Right forelimb (tissue), 1 donor: ENCODE measurements around the gene ZNF335.

Experiments
- DNase-seq: peaks from one replicate; pipeline ENCODE4 v3.0.0-alpha.2; 2018

ZNF335 gene

GRCh38 chr20:45950330-45950646 is 21.7 kb downstream of the ZNF335 start:
- DNase-seq = no peak

- no peak for DNase-seq
Observed at GRCh38 chr20:45949542-45950329, 22.3 kb downstream of the ZNF335 start.

- no peak for DNase-seq
Observed at GRCh38 chr20:45948742-45949541, 23.1 kb downstream of the ZNF335 start.

- DNase-seq = no peak
Observed at GRCh38 chr20:45948261-45948733, 23.7 kb downstream of the ZNF335 start.

- no peak for DNase-seq
Observed at GRCh38 chr20:45947110-45947866, 24.7 kb downstream of the ZNF335 start.

- DNase-seq = no peak
Observed at GRCh38 chr20:45946149-45946970, 25.6 kb downstream of the ZNF335 start.

GRCh38 chr20:45945678-45946148 is 26.3 kb downstream of the ZNF335 start:
- no peak for DNase-seq

- no peak for DNase-seq
Observed at GRCh38 chr20:45944965-45945677, 26.9 kb downstream of the ZNF335 start.

- DNase-seq = no peak
Observed at GRCh38 chr20:45944151-45944964, 27.6 kb downstream of the ZNF335 start.

GRCh38 chr20:45943613-45944012 is 28.4 kb downstream of the ZNF335 start:
- DNase-seq = no peak

- no peak for DNase-seq
Observed at GRCh38 chr20:45940469-45940868, 31.5 kb downstream of the ZNF335 start.

GRCh38 chr20:45940053-45940452 is 31.9 kb downstream of the ZNF335 start:
- DNase-seq = no peak

GRCh38 chr20:45938727-45939438 is 33.1 kb downstream of the ZNF335 start:
- no peak for DNase-seq

- no peak for DNase-seq
Observed at GRCh38 chr20:45937765-45938164, 34.2 kb downstream of the ZNF335 start.

GRCh38 chr20:45935416-45936046 is 36.5 kb downstream of the ZNF335 start:
- no peak for DNase-seq

GRCh38 chr20:45934586-45935415 is 37.2 kb downstream of the ZNF335 start, which contains the start of gene PCIF1:
TSS of gene PCIF1 (plus strand) at chr20:45934683. CDS start at chr20:45939000, 4,317 bp downstream.
- peak; percentile 99 for DNase-seq

GRCh38 chr20:45934046-45934585 is 37.9 kb downstream of the ZNF335 start:
- no peak for DNase-seq
